Urinary bladder (tissue), 4 donors: ENCODE measurements around the gene NT5M. TPM values are rescaled to one million over a fixed set of nuclear protein-coding genes. Genes with fewer than 3 reads are reported as not detected.

Source experiments
- DNase-seq: peaks from one replicate; pipeline ENCODE4 v3.0.0-alpha.2; 2015; ENCODE audit errors: extremely low spot score
- H3K27ac ChIP-seq: one replicate; pipeline ENCODE4 v1.5.1; 2013; ENCODE audit warnings: low read depth, mild to moderate bottlenecking, moderate library complexity
- H3K36me3 ChIP-seq: one replicate; pipeline ENCODE4 v1.6.1; 2013; ENCODE audit warnings: mild to moderate bottlenecking, moderate library complexity; ENCODE audit not compliant: insufficient read depth
- H3K4me1 ChIP-seq: one replicate; pipeline ENCODE4 v1.6.1; 2013; ENCODE audit warnings: mild to moderate bottlenecking, moderate library complexity; ENCODE audit not compliant: insufficient read depth
- H3K4me3 ChIP-seq: one replicate; pipeline ENCODE4 v1.5.1; 2013; ENCODE audit warnings: low read depth, low read length
- WGBS: extraction: QIAGEN DNeasy Blood & Tissue Kit; methylation state at CpG from one replicate; pipeline ENCODE4 v1.1.7; 2013; 5-methylcytosine and 5-hydroxymethylcytosine counted together
- polyA plus RNA-seq: library from polyadenylated mRNA; stranded (reverse); fragments of 200-250 nt; gene quantifications from one replicate; pipeline ENCODE4 v1.2.3, GENCODE V29; 2013
- total RNA-seq: library from RNA; depleted of rRNA; stranded (reverse); fragments of >200 nt; gene quantifications from one replicate; pipeline ENCODE4 v1.2.3, GENCODE V29; 2014
- donor health status: healthy with polysubstance abuse.
- donor health status: healthy.

Gene NT5M
- total and polyA plus RNA-seq, 2 donors = 1.6 to 5.9 TPM

- H3K27ac ChIP-seq = no peak overlapping the region
- 79% methylated on average over 19 of the region's 19 CpGs for WGBS
- DNase-seq = no peak
- no peaks in the 10 kb centered on the region for H3K4me1 ChIP-seq
- no peak overlapping the region for H3K4me3 ChIP-seq
- no peaks in the 10 kb centered on the region for H3K36me3 ChIP-seq
These were observed 47.5 kb downstream of the NT5M start for GRCh38 chr17:17350491-17351355.

- DNase-seq = no peak
- 75% methylated on average over 16 of the region's 16 CpGs for WGBS
- no peaks in the 10 kb centered on the region for H3K4me1 ChIP-seq
- H3K36me3 ChIP-seq = no peaks in the 10 kb centered on the region
- H3K27ac ChIP-seq = no peak overlapping the region
- no peak overlapping the region for H3K4me3 ChIP-seq
These were observed 48.3 kb downstream of the NT5M start for GRCh38 chr17:17351356-17351891.

- no peak for DNase-seq
- H3K36me3 ChIP-seq = no peaks in the 10 kb centered on the region
- no peak overlapping the region for H3K4me3 ChIP-seq
- H3K27ac ChIP-seq = no peak overlapping the region
- WGBS = 59% methylated on average over 35 of the region's 35 CpGs
- H3K4me1 ChIP-seq = no peaks in the 10 kb centered on the region
These were observed 49.0 kb downstream of the NT5M start for GRCh38 chr17:17351901-17352781.

GRCh38 chr17:17352836-17353624 lies 49.9 kb downstream of the NT5M start:
- H3K4me1 ChIP-seq = no peaks in the 10 kb centered on the region
- H3K27ac ChIP-seq = no peak overlapping the region
- DNase-seq = no peak
- WGBS = 91% methylated on average over 14 of the region's 14 CpGs
- no peak overlapping the region for H3K4me3 ChIP-seq
- no peaks in the 10 kb centered on the region for H3K36me3 ChIP-seq

- Histone ChIP-seq H3K36me3 (no peaks in the 10 kb centered on the region), H3K4me1 (no peaks in the 10 kb centered on the region), H3K4me3 (no peak overlapping the region), H3K27ac (no peak overlapping the region)
- 86% methylated on average over 15 of the region's 15 CpGs for WGBS
- DNase-seq = no peak
These were observed 50.7 kb downstream of the NT5M start for GRCh38 chr17:17353625-17354484.

- no peak overlapping the region for H3K27ac ChIP-seq
- WGBS = 34% methylated on average over 14 of the region's 14 CpGs
- no peaks in the 10 kb centered on the region for H3K36me3 ChIP-seq
- no peak overlapping the region for H3K4me3 ChIP-seq
- H3K4me1 ChIP-seq = no peaks in the 10 kb centered on the region
- DNase-seq = no peak
These were observed 51.6 kb downstream of the NT5M start for GRCh38 chr17:17354560-17355349.

GRCh38 chr17:17355426-17355825 lies 52.3 kb downstream of the NT5M start:
- WGBS = 69% methylated on average over 12 of the region's 12 CpGs
- Histone ChIP-seq H3K4me1 (no peaks in the 10 kb centered on the region), H3K27ac (no peak overlapping the region), H3K4me3 (no peak overlapping the region), H3K36me3 (no peaks in the 10 kb centered on the region)
- DNase-seq = no peak

- Histone ChIP-seq H3K4me3 (no peak overlapping the region), H3K4me1 (no peaks in the 10 kb centered on the region), H3K27ac (no peak overlapping the region), H3K36me3 (no peaks in the 10 kb centered on the region)
- peak; percentile 48 for DNase-seq
- 68% methylated on average over 10 of the region's 10 CpGs for WGBS
These were observed 53.2 kb downstream of the NT5M start for GRCh38 chr17:17356149-17356930.

GRCh38 chr17:17356931-17357270 lies 53.7 kb downstream of the NT5M start:
- Histone ChIP-seq H3K4me1 (no peaks in the 10 kb centered on the region), H3K27ac (no peak overlapping the region), H3K36me3 (no peaks in the 10 kb centered on the region), H3K4me3 (no peak overlapping the region)
- no peak for DNase-seq
- WGBS = 91% methylated on average over 10 of the region's 10 CpGs

GRCh38 chr17:17358060-17358751 lies 55.0 kb downstream of the NT5M start:
- 75% methylated on average over 3 of the region's 3 CpGs for WGBS
- no peak for DNase-seq
- H3K4me3 ChIP-seq = no peak overlapping the region
- no peak overlapping the region for H3K27ac ChIP-seq
- no peaks in the 10 kb centered on the region for H3K36me3 ChIP-seq
- no peaks in the 10 kb centered on the region for H3K4me1 ChIP-seq

- DNase-seq = no peak
- H3K36me3 ChIP-seq = no peaks in the 10 kb centered on the region
- no peak overlapping the region for H3K27ac ChIP-seq
- H3K4me3 ChIP-seq = no peak overlapping the region
- no peaks in the 10 kb centered on the region for H3K4me1 ChIP-seq
- 40% methylated on average over 2 of the region's 2 CpGs for WGBS
These were observed 55.7 kb downstream of the NT5M start for GRCh38 chr17:17358866-17359265.
